Chondrocyte (in vitro differentiated cells): Measurements from ENCODE around the gene USP19. TPM values are rescaled to one million over a fixed set of nuclear protein-coding genes. Genes with fewer than 3 reads are reported as not detected.
A peak's percentile ranks its signal among the peaks of the same experiment; 100 is the strongest.

Source experiments
- DNase-seq: peaks from one replicate; pipeline ENCODE4 v3.0.0; 2021; ENCODE audit warnings: mixed read lengths, low spot score
- H3K27ac Mint-ChIP-seq: one replicate; pipeline ENCODE4 v1.8.0; 2021; ENCODE audit warnings: mild to moderate bottlenecking, moderate library complexity, mixed read lengths; ENCODE audit not compliant: unreplicated experiment
- H3K27me3 Mint-ChIP-seq: 2 replicates; pipeline ENCODE4 v1.8.0; 2021; ENCODE audit warnings: low read depth, mixed read lengths
- H3K36me3 Mint-ChIP-seq: 2 replicates; pipeline ENCODE4 v1.8.0; 2021; ENCODE audit warnings: low read depth, mixed read lengths
- H3K4me1 Mint-ChIP-seq: 2 replicates; pipeline ENCODE4 v1.8.0; 2021; ENCODE audit warnings: low read depth, mild to moderate bottlenecking, mixed read lengths
- H3K4me3 Mint-ChIP-seq: one replicate; pipeline ENCODE4 v1.8.0; 2021; ENCODE audit warnings: mild to moderate bottlenecking, moderate library complexity, mixed read lengths; ENCODE audit not compliant: unreplicated experiment
- H3K9me3 Mint-ChIP-seq: 2 replicates; pipeline ENCODE4 v1.8.0; 2021; ENCODE audit warnings: low read depth, mixed read lengths
- total RNA-seq: library from RNA; stranded (reverse); gene quantifications from 3 replicates; pipeline ENCODE4 v1.2.1, GENCODE V29; 2021
- TF ChIP-seq, protein P1 (sequence below): fragments of 200-600 bp; sonication (generic); IDR thresholded peaks from 2 replicates; pipeline ENCODE4 v1.5.0; 2021; ENCODE audit warnings: antibody characterized with exemption, mild to moderate bottlenecking, moderate library complexity

USP19 gene
- total RNA-seq, 1 donor from 2014 or later: 34.2 TPM

DNA sequence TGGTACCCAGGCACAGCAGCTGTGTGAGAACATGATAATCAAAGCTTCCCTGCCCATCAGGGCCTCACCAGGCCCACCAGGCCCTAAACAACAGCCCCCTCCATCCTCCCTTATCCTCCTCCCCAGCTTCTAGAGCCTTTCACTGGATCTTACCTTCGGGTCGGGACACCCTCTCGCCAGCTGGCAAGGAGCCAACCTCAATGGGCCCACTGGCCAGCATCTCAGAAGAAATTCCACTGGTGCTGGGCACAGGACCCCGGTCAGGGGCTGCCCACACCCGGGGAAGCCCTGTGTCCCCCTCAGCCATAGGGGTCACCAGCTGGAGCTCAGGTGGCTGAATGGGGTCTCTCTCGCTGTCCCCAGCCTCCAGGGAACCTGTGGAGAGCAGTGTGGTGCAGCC is 9.3 kb downstream of the USP19 start:
- Mint-ChIP-seq H3K9me3 (no peaks in the 10 kb centered on the region), H3K36me3 (peaks cover 29% of the 10 kb centered on the region), H3K27ac (no peak overlapping the region), H3K27me3 (no peaks in the 10 kb centered on the region), H3K4me3 (no peak overlapping the region), H3K4me1 (no peaks in the 10 kb centered on the region)
- TF ChIP-seq, protein P1, sequence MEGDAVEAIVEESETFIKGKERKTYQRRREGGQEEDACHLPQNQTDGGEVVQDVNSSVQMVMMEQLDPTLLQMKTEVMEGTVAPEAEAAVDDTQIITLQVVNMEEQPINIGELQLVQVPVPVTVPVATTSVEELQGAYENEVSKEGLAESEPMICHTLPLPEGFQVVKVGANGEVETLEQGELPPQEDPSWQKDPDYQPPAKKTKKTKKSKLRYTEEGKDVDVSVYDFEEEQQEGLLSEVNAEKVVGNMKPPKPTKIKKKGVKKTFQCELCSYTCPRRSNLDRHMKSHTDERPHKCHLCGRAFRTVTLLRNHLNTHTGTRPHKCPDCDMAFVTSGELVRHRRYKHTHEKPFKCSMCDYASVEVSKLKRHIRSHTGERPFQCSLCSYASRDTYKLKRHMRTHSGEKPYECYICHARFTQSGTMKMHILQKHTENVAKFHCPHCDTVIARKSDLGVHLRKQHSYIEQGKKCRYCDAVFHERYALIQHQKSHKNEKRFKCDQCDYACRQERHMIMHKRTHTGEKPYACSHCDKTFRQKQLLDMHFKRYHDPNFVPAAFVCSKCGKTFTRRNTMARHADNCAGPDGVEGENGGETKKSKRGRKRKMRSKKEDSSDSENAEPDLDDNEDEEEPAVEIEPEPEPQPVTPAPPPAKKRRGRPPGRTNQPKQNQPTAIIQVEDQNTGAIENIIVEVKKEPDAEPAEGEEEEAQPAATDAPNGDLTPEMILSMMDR: no peak
- no peak for DNase-seq

DNA sequence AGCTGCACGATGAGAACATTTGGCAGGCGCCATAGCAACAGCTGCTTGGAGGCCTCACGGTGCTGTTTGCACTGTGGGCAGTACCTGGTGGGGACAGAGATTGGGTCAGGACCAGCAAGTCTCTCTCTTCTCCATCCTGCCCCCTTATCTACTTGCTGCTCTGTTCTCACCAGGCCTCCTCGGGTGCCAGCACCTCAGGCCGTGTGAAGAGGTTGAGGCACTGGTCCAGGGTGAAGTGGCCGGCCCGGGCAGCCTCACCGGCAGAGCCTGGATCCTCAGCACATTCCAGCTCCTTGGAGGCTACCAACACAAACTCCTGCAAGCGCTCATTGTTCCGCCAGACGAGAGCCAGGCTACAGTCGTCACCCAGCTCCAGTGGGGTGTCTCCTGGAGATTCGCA is 9.8 kb downstream of the USP19 start:
- H3K9me3 Mint-ChIP-seq: no peaks in the 10 kb centered on the region
- no peak for DNase-seq
- TF ChIP-seq, protein P1: no peak
- H3K27ac Mint-ChIP-seq: no peak overlapping the region
- H3K27me3 Mint-ChIP-seq: no peaks in the 10 kb centered on the region
- H3K4me3 Mint-ChIP-seq: no peak overlapping the region
- H3K36me3 Mint-ChIP-seq: peaks cover 23% of the 10 kb centered on the region
- H3K4me1 Mint-ChIP-seq: peaks cover 3% of the 10 kb centered on the region

DNA sequence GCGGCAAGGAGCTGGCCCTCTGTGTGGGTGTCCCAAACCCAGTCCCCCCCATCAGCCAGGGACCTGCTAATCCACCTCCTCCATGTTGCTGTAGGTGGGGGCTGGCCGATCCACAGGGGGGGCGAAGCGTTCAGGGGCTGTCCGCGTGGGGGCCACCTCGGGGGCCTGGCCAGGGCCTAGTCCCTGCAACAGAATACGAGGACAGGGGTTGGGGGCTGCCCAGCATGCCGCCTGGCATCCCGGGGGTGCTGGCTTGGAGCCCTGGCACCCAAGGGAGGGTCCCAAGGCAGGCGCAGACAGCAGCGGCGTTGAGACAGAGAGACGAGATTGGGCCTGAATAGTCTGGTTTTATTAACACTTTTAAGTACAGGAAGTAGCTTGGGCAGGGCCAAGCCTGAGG is 12.3 kb downstream of the USP19 start:
- H3K9me3 Mint-ChIP-seq: no peaks in the 10 kb centered on the region
- no peak overlapping the region for H3K27ac Mint-ChIP-seq
- TF ChIP-seq, protein P1: no peak
- no peak for DNase-seq
- peaks cover 26% of the 10 kb centered on the region for H3K4me1 Mint-ChIP-seq
- H3K36me3 Mint-ChIP-seq: peaks cover 11% of the 10 kb centered on the region
- no peak overlapping the region for H3K4me3 Mint-ChIP-seq
- H3K27me3 Mint-ChIP-seq: no peaks in the 10 kb centered on the region

DNA sequence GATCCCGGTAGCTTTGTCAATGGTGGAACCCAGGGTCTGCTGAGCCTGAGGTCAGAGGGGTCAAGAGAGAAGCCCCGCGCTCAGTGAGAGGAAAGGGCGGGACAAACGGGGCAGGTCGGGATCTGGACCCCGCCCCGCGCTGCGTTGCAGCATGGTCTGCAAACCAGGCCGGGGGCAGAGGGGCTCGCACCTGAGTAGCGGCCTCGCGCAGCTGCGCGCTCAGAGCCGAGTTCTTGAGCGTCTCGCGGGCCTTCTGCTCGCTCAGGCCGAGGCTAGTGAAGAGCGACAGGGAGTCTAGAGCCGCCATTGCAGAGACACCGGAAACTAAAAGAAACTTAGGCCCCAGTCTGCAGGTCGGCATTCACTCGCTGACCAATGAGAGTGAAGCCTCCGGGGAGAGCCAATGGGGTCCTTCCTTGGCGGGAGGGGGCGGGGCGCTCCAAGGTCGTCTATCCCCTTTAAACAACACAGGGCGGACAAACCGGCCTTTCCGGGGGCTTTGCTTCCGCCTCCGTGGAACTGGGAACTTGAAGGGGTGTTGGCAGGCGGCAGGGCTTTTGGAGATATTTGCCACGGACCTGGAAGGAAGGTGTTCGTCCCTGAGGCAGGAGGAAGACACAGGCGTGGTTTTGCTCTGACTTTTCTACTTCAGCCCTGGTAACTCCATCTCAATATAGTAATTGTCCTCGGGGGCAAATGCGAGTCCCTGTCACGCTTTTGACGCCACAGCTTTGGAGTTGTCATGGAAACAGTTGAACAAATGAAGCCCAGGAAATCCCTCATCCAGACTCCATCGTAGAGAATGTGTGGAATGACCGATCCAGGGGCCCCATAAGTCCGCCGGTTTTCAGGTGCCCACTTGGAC is 16.0 kb downstream of the USP19 start, which contains the start of gene QARS1:
Gene QARS1 (minus strand): TSS at position 331 of the 865 bp plus-strand sequence. CDS start 24 bp downstream, at position 307.
- peak within 1 kb of the TSS; percentile 99 for H3K4me3 Mint-ChIP-seq
- peaks cover 20% of the 10 kb centered on the region for H3K36me3 Mint-ChIP-seq
- H3K9me3 Mint-ChIP-seq: no peaks in the 10 kb centered on the region
- peak within 1 kb of the TSS; percentile 98 for H3K27ac Mint-ChIP-seq
- no peak for DNase-seq
- TF ChIP-seq, protein P1: no peak
- H3K4me1 Mint-ChIP-seq: peaks cover 30% of the 10 kb centered on the region
- H3K27me3 Mint-ChIP-seq: no peaks in the 10 kb centered on the region

DNA sequence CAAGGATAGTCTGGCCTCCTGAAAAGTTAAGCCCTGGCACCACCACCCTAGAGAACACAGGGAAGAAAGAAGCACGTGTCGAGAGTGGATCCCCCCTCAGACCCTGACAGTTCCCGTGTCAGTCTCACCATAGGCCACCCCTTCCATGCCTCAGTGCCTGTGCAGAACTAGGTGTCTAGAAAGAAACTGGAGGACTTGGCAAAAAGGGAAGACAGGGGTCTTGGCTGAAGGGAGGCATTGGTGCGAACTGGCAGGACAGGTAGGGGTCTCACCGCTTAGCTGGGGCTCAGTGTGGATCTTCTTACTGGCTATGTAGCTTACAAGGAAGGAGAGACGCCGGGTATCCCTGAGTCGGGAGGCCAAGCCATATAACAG is 16.6 kb downstream of the USP19 start:
- Mint-ChIP-seq H3K4me3 (peak overlapping the region; percentile 99), H3K36me3 (peaks cover 25% of the 10 kb centered on the region), H3K27me3 (no peaks in the 10 kb centered on the region), H3K9me3 (no peaks in the 10 kb centered on the region), H3K27ac (peak overlapping the region; percentile 98), H3K4me1 (peaks cover 30% of the 10 kb centered on the region)
- TF ChIP-seq, protein P1: no peak
- no peak for DNase-seq
